ENCODE results near the gene TOMM22.

TOMM22 gene

DNA sequence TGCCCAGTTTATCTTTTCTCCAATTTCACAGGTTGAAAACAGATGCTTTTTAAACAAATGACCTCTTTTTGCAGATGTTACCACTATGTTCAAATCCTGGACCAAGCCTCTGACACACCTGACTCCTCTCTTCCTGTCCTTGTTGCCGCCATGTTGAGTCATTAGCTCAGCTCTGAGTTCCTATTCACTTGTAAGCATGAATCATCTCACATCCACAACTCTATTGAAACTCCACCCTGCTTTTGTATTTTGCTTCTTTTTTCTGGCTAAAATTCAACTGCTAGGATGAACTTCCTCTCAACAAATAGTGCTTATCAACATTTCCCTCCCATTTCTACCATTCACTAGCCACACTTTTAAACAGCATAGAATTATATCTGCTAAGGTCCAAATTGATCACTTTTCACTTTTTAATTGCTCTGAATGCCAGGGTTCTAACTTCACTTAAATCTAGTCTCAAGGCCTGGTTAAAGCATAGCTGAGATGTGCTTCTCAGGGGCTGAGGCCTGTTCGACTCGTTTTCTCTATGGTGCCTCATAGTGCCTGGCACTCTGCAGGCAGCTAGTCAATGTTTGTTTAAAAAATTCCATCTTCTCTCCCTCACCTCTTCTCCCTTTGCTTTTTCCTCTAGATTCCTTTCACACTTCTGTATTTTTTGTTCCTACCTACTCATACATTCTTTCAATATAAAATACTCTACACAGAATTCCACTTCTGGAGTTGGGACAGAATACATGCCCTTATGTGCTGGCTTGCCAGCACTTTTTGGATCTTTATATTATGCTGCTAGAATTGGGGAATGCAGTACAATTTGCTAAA is 15.1 kb downstream of the TOMM22 start:
- DNase-seq = peak in 1 of 2 donors; percentile 29

DNA sequence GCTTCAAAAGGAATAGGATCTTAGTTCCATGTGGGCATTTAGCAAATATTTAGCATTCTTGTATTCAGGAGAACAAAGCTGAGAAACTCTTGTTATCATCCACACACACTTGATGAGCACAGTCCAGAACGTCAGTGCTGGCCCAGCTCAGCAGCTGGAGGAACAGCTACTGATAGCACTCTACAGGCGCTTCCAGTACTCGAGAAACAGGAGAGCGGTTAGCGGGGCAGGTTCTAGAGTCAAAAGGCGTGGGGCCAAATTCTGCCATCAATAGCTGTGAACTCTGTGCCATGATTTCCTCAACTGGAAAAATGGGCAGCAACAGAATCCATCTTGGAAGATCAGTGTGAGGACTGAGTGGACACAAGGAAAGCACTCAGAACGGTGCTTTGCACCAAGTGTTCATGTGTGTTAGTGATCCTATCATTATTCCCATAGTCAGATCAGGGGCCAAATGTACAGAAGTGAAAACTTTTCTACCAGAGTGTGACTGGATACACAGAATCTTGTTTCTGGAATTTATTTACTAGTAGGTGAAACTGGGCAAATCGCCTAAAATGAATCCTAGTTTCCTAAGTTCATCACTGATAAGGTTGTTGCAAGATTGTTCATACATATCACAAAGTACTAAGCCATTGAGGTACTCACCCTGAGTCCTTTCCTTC is 15.8 kb downstream of the TOMM22 start:
- no peak for DNase-seq

DNA sequence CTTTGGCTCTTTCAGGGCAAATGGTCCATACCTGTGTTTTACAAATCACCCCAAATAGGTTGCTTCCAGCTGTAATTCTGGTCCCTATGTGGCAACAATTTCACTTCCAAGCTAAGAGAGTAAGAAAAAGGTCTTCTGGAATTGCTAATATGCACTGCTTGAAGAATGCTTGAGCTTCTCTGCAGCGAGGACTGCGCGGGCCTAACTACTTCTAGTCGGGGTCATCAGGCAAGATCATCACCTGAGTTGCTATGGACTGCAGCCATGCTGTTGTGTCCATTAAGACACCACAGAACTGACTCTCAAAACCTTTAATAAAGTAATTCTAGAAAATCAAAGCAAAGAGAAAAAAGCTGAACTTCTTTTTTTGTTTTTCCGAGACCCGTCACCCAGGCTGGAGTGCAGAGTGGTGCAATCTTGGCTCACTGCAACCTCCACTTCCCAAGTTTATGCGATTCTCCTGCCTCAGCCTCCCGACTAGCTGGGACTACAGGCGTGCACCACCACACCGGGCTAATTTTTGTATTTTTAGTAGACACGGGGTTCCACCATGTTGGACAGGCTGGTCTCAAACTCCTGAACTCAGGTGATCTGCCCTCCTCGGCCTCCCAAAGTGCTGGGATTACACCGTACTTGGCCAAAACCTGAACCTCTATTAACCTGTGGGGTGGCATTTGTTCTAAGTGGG is 16.8 kb downstream of the TOMM22 start:
- DNase-seq = no peak

DNA sequence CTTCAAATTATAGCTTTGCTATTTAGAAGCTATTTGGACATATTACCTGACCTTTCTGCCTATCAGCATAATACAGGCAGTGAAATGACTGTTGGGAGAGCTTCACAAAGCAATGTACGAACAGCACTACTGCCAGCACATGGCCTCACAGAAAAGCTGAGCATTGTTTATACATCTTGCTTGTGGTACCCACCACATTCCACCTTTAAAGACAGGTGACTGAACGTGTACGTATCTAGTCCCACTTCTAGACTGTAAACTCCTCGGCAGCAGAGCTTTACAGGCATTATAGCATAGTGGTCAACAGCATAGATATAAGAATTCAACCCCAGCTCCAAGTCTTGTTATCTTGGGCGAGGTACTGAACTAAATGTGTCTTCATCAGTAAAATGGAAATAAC is 17.4 kb downstream of the TOMM22 start:
- no peak for DNase-seq

DNA sequence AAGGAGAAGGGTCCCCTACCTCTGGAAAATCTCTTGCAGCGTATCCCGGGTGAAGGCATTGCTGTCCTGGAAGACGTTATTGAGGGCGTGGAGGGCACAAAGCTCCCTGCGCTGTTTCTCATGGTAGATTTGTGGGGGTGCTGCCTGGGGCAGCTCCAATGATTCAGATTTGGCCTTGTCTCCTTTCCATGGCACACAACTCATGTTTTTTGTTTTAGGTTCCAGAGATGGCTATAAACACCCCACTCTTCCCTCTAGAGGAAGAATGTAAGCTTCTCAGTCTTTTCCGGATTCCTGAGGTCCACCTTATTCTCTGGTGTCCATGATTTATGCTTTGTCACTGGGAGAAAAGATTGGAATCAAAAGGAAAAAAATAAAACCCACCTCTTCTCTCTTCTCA is 18.0 kb downstream of the TOMM22 start:
- no peak for DNase-seq

DNA sequence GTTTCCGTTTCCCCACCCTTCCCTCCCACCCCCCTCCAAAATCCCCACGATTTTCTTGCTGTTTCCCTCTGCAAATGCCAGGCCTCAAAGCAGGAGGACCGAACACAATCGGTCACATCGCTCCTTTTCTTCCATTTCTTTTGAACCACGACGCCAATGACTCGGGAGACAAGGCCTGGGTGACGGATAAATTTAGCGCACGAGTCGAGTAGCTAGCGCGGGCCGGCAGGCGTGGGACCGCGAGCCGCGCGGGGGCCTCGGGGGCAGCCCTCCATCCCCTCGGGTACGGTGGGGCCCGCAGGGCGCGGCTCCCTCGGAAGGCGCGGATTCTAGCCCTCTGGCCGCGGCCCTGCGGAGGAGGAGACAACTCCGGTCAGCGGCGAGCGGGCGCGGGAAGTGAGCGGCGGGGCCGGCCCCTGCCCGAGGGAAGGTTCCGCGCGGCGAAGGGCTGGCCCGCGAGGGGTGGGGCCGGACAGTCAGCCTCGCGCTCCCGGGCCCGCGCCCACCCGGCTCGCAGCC is 18.6 kb downstream of the TOMM22 start:
- DNase-seq = peak in 1 of 2 donors; percentile 37

DNA sequence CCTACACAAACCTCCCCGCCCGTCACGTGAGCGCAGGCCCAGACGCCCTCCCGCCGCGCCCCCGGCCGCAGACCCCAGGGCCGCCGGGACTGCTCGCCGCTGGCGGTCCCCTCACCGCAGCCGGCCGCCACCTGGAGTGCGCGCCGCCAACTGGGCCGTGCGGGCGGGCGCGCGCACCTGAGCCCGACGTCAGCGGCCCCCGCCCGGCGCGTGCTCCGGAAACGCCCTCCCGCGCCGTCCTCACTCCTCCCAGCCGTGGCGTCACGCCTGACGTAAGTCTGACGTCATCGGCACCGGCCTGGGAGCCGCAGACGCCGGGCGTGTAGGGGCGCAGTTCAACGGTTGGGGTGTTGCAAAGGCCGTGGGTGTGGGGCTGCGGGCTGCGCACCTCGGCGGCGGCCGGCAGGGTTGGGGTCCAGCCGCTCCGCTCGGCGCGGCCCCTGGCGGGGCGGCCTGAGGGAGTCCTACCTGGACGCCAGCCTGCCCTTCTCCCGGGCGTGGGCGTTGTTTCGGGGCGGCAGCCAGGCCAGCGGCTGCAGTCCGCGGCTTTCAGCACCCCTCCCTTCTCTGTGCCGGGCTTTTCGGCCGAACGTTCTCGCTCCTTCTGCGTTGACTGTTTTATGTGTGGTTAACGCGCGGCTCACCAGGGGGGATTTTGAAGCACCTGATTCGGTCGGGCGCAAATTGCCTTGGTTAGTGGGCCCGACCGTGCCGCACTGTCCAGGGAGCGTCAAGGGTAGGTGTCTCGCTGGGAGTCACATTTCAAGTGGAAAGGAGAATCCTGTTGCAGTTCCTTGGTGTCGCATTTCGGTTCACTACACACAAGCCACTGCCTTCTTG is 19.3 kb downstream of the TOMM22 start, which contains the start of gene JOSD1:
Gene JOSD1 (minus strand): TSS at position 155 of the 840 bp plus-strand sequence. CDS start 956 bp downstream, outside the sequence.
- peak; percentile 98 to 99 for DNase-seq

DNA sequence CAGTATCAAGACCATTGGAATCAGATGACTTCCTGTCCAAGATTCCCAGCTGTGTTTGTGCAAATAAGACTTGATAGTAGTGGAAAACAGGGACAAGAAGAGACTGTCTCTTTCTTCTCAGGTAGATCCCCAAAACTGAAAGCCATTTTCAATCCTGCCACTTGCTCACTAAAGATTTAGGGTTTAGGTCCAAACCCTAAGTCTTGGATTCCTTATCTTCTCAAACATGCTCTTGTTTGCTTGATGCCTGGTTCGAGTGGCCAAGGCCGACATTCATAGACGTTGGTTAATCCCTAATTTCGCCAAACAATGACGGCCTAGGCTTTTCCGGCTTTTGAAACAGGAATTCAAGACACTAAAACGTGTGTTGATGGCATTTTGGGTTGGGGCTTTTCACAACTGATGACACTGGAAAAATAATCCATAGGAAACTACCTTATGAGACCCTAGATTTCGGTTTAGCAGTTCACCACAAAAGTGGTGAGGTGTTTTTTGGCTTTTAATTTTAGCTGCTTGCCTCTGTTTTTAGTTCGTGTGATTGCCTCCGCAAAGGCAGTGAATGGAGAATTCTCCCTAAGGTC is 23.0 kb downstream of the TOMM22 start:
- DNase-seq = no peak

DNA sequence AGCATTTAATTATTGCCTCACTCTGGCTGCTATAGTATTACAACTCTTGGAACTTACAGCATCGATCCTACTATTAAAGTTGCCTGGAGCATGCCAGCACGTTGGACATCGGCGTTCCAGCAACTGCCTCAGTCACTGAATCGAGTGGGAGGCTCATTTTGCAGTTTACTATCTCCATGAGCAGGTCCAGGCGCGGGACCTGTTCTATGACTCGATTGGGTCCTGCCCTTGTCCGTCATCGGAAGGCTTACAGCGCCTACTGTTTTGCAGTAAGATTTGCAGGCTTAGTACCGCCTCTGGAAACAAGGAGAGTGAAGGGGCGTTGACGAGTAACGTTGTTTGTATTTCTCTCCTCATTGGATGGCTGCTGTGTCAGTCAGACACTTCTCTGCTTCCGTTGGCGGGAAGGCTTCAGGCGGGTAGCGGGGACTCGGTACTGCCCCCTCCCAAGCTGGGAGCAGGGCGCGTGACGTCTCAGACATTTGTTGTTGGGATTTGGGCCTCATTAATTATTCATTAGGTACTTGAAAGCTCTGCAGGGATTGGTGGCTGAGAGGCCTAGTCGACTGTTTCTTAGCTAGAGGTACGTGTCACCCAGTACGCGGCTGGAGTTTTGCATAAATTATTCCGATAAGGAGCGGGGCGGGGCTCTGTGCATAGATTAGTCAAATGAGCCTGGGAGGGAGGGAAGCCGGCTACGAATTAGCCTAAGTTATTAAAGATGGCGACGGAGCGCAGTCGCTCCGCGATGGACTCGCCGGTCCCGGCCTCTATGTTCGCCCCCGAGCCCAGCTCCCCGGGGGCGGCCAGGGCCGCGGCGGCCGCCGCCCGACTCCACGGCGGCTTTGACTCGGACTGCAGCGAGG is 23.7 kb downstream of the TOMM22 start, which contains the start of gene GTPBP1:
Gene GTPBP1 (plus strand): TSS at position 710 of the 866 bp plus-strand sequence. CDS start 12 bp downstream, at position 722.
- peak; percentile 91 to 94 for DNase-seq

DNA sequence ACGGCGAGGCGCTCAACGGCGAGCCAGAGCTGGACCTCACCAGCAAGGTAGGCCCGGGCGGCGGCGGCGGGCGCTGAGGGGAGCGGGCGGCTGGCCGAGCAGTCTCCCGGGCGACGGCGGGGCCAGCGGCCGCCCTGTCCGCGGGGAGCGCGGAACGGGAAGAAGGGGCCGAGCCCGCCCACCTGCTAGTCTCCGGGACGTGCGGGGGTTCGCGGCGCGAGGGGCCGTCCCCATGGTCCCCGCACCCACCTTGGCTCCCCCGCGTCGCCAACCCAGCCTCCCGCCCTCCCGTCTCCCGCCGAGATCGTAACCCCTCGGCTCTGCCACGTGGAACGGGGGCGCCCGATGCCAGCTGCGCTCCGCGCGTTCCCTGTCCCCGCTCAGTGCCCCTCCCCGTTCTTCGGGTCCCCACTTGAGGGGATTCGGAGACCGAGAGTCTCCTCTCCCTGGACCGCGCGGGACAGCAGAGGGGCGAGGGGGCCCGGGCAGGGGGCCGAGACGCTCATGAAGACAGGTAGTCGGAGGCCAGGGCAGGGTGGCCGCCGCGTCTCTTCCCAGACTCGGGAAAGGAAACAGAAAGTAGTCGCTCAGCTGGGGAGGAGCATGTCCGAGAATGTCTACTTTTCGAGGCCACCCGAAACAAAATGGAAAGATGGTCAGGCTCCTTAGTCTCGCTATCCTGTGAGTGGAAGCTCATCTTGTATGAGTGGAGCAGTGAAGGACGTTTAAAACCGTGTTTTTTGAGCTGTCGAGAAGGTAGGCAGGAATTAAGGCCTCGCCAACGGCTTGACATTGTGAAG is 24.5 kb downstream of the TOMM22 start:
- peak in 1 of 2 donors; percentile 19 for DNase-seq

DNA sequence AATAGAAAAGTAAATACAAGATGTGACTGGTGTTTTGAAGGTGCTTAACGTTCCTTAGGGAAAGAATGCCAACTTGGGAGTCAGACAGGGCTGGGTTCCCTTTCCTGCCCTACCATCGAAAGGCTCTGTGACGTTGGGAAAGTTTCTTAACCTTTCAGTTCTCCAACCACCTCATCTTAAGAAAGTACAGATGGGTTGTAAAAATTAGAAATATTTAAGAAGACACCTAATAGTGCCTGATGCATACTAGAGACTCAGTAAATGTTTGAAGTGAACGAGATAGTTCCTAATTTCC is 25.1 kb downstream of the TOMM22 start:
- no peak for DNase-seq

DNA sequence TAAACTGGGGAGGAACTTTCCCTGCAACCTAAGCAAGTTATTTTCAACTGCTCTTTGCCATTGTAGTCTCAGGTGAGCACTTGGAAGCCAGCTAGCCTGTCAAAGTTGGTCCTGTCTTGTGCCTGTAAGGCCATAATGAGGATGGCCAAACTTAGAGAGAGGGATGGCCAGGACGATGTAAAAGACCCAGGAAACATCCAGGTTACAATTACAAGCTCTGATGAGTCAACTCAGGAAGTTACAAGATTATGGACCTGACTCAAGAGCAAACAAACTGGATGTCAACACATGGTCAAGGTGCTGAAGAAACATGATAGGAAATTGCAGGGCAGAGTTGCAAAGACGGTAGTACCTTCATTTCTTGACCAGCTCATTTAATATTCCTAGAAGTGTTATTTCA is 25.6 kb downstream of the TOMM22 start:
- DNase-seq = no peak

DNA sequence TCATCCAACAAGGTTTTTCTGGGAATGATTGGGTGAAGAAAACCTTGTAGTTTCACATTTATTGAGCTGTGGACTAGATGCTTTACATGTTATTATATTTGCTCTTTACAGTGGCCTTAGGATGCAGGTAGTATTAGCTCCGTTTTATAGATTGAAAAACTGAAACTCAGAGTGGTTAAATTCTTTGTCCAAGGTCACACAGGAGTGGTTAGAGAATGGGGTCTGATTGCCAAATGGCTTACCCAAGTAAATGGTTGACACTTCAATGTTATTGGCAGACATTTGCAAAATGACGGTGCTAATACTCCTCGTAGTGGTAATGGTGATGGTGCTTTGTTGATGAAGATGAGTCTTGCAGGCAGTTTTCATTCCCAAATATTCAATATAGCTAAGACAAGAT is 26.2 kb downstream of the TOMM22 start:
- DNase-seq = no peak

DNA sequence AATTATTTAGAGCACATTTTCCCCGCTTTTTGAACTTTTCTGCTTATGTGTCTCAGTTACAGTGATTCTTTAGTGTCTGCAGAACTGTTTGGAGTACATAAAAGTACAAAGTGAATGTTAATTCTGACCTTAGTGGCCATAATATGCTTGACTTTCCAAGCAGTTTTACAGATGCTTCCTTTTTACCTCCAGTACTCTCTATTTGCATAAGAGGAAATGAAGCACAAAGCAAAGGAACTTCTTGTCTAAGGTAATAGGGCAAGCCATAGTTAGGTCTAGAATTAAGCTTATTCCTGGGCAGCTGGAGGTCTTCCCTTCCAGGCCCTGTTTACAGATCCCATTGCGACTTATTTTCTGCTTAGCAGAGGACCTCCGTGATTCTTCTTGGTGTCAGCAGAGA is 27.5 kb downstream of the TOMM22 start:
- no peak for DNase-seq

DNA sequence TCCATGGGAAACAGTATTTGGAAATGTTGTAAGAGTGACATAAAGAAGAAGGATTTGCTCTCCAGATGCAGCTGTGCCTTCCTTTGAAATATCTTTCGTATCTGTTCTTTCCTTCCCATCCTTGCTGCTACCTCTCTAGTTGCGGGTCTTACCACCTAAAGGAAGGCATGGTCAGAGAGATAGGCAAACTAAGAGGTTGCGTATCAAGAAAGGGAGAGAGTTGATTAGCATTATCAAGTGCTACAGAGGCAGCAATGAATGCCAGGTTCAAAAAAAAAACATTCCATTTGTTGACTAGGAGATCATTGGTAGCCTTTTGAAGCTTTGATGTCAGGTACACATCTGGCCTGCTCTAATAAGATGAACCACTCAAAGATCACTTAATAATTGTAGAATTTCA is 28.6 kb downstream of the TOMM22 start:
- no peak for DNase-seq

DNA sequence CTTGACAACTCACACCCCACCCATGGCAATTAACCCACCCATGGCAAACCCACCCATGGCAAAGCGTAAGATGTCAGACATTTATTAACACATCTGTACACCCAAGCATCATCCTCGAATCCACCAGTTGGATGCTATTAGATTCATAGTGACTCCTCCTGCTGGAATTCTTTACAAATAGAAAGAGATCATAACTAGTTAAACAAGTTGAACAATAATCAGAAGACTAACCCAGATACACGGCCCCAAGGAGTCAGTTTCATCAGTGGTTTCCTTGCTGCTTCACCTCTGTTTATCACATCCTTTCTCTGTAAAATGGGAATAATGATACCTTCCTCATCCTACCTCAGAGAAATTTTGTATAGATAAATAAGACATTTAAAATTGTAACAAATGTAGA is 29.1 kb downstream of the TOMM22 start:
- DNase-seq = no peak

DNA sequence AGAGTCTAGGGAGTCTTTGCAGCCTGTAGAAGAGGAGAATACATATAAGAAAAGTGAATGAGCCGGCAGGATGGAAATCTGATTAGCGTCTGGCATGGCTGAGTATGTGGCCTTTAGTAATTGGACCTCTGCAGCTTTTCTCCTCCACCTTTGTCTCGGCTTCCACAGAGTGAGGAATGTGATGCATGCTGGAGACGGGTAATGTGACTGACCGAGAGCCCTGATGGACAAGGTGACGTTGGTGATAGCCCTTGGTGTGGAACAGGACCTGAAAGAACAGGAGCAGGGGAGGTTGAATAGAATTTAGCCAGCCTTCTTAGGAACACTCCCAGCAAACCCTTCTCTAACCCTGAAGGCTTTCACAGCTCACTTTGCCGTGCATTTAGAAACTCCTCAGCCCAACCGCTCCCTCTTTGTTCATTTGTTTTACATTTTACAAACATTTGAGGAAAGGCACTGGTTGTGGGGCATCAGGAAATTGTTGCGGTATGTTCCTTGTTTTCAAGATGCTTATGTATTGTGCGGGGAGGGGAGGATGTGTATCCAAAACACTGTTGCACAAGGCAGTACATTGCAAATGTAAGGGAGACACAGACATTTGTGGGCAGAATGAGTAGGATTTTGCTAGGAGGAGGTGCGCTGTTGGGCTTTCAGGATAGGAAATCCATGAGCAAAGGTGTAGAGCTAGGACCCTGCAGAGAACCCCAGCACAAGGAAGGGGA is 30.9 kb downstream of the TOMM22 start:
- no peak for DNase-seq

DNA sequence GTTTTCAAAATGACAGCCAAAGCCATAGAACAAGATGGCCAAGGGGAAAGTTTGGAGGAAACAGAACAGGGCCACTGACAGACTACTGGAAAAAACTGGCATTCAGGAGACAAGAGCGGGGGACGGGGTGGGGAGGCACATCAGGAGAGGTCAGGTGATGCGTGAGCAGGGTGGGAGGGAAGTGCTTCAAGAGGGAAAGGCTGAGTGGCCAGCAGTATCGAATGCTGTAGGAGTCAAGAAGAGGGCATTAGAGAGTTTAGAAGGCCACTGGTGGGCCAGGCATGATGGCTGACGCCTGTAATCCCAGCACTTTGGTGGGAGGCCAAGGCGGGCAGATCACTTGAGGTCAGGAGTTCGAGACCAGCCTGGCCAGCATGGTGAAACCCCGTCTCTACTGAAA is 32.2 kb downstream of the TOMM22 start:
- no peak for DNase-seq

DNA sequence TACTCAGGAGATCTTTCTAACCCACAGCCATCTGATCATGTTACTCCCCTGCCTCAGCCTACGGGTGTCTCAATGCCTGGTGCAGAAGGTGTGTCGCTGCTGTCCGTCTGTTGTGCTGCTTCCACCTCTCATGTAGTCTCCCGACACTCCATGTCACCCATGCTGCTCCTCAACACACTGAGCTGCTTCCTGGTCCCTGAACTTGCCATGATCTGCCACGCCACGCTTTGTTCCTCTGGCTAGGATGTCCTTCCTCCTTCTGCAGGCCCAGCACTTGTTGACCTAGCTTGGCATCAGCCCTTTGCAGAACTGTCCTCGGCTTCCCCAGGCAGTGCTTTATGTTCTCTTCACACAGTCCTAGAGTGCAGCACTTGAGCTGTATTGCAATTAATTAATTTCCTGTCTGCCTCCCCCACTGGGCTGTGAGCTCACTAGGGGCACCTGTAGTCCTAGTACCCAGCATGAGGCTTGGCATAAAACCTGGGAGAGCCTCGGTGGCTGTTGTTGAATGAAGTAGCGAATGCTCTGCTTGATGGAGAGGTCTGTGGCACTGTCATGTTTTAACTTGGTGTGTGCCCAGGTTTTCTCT is 33.5 kb downstream of the TOMM22 start:
- DNase-seq = no peak

Data from stimulated activated CD4-positive, alpha-beta T cell treated with anti-CD3 and anti-CD28 coated beads, Interleukin-2, amount 100 ng/mL, for 48 hours (primary cell).